OCI-LY1 (cell line): ENCODE data around the gene REXO2.

Source experiments
- H2AFZ ChIP-seq: fragments of 200-600 bp; sonication (generic), shearing (Covaris generic); 2 replicates; pipeline ENCODE4 v1.6.0; 2014; ENCODE audit warnings: antibody characterized with exemption, mild to moderate bottlenecking, low read length
- H3F3A ChIP-seq: fragments of 200-600 bp; sonication (generic), shearing (Covaris generic); 2 replicates; pipeline ENCODE4 v1.6.0; 2014; ENCODE audit warnings: mild to moderate bottlenecking, antibody characterized with exemption, low read length, moderate library complexity; ENCODE audit not compliant: insufficient read depth
- H3K27ac ChIP-seq: fragments of 200-600 bp; sonication (generic); 2 replicates; pipeline ENCODE4 v1.5.1; 2014; ENCODE audit warnings: low read length, mixed run types, mild to moderate bottlenecking, low read depth; ENCODE audit not compliant: poor library complexity, severe bottlenecking
- H3K27me3 ChIP-seq: fragments of 200-600 bp; sonication (generic); 2 replicates; pipeline ENCODE4 v1.6.0; 2014; ENCODE audit warnings: antibody characterized with exemption, mild to moderate bottlenecking, low read length, moderate library complexity; ENCODE audit not compliant: insufficient read depth
- H3K36me3 ChIP-seq: fragments of 200-600 bp; sonication (generic); 2 replicates; pipeline ENCODE4 v1.6.1; 2014; ENCODE audit warnings: mild to moderate bottlenecking, antibody characterized with exemption, low read length, moderate library complexity, mixed read lengths; ENCODE audit not compliant: insufficient read depth
- H3K4me1 ChIP-seq: fragments of 200-600 bp; sonication (generic); 2 replicates; pipeline ENCODE4 v1.5.1; 2014; ENCODE audit warnings: mild to moderate bottlenecking, low read length, moderate library complexity; ENCODE audit not compliant: insufficient read depth, severe bottlenecking
- H3K4me2 ChIP-seq: fragments of 200-600 bp; sonication (generic), shearing (Covaris generic); 2 replicates; pipeline ENCODE4 v1.6.1; 2014; ENCODE audit warnings: low read length
- H3K4me3 ChIP-seq: fragments of 200-600 bp; sonication (generic); 2 replicates; pipeline ENCODE4 v1.5.1; 2014; ENCODE audit warnings: low read length, low read depth, mild to moderate bottlenecking, mixed read lengths; ENCODE audit not compliant: poor library complexity, severe bottlenecking
- H3K79me2 ChIP-seq: fragments of 200-600 bp; shearing (Covaris generic); 2 replicates; pipeline ENCODE4 v1.6.1; 2016; ENCODE audit warnings: mixed run types, low read length, mixed read lengths; ENCODE audit not compliant: insufficient read depth
- H3K9ac ChIP-seq: fragments of 200-600 bp; sonication (generic), shearing (Covaris generic); 2 replicates; pipeline ENCODE4 v1.6.1; 2014; ENCODE audit warnings: mild to moderate bottlenecking, low read length, mixed read lengths
- H3K9me2 ChIP-seq: fragments of 200-600 bp; sonication (generic), shearing (Covaris generic); 2 replicates; pipeline ENCODE4 v1.6.1; 2014; ENCODE audit warnings: low read depth, mild to moderate bottlenecking, low read length, mixed read lengths
- H3K9me3 ChIP-seq: fragments of 200-600 bp; shearing (Covaris generic); 2 replicates; pipeline ENCODE4 v1.6.1; 2014; ENCODE audit warnings: low read length, mixed read lengths
- H4K20me1 ChIP-seq: fragments of 200-600 bp; sonication (generic), shearing (Covaris generic); 2 replicates; pipeline ENCODE4 v1.6.0; 2016; ENCODE audit warnings: mild to moderate bottlenecking, low read length; ENCODE audit not compliant: insufficient read depth
- EZH2 ChIP-seq: fragments of 200-600 bp; sonication (generic), shearing (Covaris generic); IDR thresholded peaks from 2 replicates; pipeline ENCODE4 v1.8.0; 2017; ENCODE audit warnings: borderline replicate concordance, mixed run types, mild to moderate bottlenecking, antibody characterized with exemption, low read length, moderate library complexity, mixed read lengths
- TF ChIP-seq, protein P1 (sequence below): fragments of 200-600 bp; sonication (generic), shearing (Covaris generic); IDR thresholded peaks from 2 replicates; pipeline ENCODE4 v1.5.1; 2017; ENCODE audit warnings: mild to moderate bottlenecking, antibody characterized with exemption, low read length, moderate library complexity, mixed read lengths

REXO2 gene

DNA sequence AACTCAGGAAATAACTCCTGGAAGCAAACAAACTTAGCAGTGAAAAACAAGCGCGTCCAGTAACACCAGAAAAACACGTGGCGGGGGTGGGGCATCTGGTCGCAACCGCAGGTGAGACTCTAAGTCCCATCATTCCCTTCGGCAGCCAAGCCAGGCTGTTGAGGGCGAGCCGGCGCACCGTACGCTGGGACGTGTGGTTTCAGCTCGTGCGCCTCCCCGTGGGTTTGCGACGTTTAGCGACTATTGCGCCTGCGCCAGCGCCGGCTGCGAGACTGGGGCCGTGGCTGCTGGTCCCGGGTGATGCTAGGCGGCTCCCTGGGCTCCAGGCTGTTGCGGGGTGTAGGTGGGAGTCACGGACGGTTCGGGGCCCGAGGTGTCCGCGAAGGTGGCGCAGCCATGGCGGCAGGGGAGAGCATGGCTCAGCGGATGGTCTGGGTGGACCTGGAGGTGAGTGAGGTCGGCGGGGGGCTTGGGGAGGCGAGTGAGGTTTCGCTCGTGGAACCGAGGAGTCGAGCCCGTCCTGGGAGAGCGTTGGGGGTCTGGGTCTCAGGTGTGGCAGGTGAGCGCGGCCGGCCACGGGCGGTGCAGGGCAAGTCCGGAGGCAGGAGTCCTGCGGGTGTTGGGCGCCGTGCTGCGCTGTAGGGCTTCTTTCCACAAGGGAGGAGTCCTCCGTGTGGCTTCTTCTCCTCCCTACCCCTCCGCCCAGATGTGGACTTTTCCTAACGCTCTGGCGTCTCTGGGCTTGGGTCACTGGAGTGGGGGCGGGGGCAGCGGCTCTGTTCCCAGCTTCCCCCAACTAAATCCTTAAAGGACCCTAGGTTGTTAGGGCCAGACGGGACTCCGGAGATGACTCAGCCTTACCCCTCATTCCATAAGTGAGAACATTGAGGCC lies at the start of gene REXO2:
REXO2 (plus strand) TSS at position 239 of the 892 bp plus-strand sequence; CDS start at position 301, 62 bp downstream.
- H3K27me3 ChIP-seq: no peaks in the 10 kb centered on the region
- H3K79me2 ChIP-seq: peaks cover 15% of the 10 kb centered on the region
- no peak for TF ChIP-seq EZH2
- TF ChIP-seq, protein P1, sequence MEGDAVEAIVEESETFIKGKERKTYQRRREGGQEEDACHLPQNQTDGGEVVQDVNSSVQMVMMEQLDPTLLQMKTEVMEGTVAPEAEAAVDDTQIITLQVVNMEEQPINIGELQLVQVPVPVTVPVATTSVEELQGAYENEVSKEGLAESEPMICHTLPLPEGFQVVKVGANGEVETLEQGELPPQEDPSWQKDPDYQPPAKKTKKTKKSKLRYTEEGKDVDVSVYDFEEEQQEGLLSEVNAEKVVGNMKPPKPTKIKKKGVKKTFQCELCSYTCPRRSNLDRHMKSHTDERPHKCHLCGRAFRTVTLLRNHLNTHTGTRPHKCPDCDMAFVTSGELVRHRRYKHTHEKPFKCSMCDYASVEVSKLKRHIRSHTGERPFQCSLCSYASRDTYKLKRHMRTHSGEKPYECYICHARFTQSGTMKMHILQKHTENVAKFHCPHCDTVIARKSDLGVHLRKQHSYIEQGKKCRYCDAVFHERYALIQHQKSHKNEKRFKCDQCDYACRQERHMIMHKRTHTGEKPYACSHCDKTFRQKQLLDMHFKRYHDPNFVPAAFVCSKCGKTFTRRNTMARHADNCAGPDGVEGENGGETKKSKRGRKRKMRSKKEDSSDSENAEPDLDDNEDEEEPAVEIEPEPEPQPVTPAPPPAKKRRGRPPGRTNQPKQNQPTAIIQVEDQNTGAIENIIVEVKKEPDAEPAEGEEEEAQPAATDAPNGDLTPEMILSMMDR: no peak
- H3K9ac ChIP-seq: peak within 1 kb of the TSS; percentile 78
- H3K36me3 ChIP-seq: peaks cover 5% of the 10 kb centered on the region
- H3K4me1 ChIP-seq: peaks cover 25% of the 10 kb centered on the region
- H3K9me2 ChIP-seq: no peaks in the 10 kb centered on the region
- no peaks in the 10 kb centered on the region for H3K9me3 ChIP-seq
- H3K4me2 ChIP-seq: peak within 1 kb of the TSS; percentile 91
- 0 out of 2 replicates have a peak within 1 kb of the TSS, but pooled peaks have one; percentile 6 for H2AFZ ChIP-seq
- H3K27ac ChIP-seq: no peak within 1 kb of the TSS
- H3K4me3 ChIP-seq: peak within 1 kb of the TSS; percentile 87
- no peaks in the 10 kb centered on the region for H4K20me1 ChIP-seq
- H3F3A ChIP-seq: no peaks in the 10 kb centered on the region

DNA sequence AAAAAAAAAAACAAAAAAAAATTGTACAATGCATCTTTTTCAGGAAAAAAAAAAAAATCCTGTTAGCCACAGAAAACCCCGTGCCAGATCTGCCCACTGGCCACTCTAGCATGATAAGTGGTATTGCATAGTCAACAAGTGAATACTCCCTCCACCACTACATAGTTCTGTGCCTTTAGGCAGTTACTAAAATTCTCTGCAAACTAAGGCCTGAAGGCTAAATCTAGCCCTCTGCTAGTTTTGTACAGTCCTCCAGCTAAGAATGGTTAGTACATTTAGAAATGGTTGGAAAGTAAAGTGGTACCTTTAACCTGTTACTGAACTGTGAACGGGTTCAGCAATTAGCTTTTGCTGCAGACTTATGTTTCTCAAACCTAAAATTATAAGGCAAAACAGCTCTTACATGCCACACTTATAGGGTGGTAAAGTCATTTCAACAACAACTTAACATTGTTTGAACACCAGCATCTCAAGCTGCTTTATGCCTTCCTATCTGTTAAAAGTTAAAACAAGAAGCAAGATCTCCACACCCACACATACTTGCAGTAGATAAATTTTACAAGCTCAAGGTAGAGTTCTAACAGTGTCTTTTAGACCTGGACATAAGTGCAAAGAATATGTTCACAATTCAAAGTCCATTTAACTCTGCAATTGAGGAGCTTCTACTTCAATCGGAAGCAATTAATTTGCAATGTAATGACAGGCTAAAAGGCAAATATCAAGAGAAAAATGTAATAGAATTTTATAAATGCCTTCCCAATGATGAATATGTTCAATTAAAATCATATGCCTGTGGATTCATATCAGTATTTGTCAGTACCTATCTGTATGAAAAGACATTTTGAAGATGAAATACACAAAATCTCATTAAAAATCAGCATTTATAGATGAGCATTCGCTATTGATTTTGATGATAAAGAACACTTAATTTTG lies 46.3 kb upstream of the REXO2 start:
- Histone ChIP-seq H3K79me2 (no peaks in the 10 kb centered on the region), H4K20me1 (no peaks in the 10 kb centered on the region), H3K4me1 (no peaks in the 10 kb centered on the region), H3K9me2 (no peaks in the 10 kb centered on the region), H3F3A (no peaks in the 10 kb centered on the region), H2AFZ (no peak overlapping the region), H3K9ac (no peak overlapping the region), H3K4me3 (no peak overlapping the region), H3K9me3 (no peaks in the 10 kb centered on the region), H3K4me2 (no peak overlapping the region), H3K36me3 (no peaks in the 10 kb centered on the region), H3K27me3 (no peaks in the 10 kb centered on the region), H3K27ac (no peak overlapping the region)
- TF ChIP-seq, protein P1: no peak
- TF ChIP-seq EZH2: no peak

DNA sequence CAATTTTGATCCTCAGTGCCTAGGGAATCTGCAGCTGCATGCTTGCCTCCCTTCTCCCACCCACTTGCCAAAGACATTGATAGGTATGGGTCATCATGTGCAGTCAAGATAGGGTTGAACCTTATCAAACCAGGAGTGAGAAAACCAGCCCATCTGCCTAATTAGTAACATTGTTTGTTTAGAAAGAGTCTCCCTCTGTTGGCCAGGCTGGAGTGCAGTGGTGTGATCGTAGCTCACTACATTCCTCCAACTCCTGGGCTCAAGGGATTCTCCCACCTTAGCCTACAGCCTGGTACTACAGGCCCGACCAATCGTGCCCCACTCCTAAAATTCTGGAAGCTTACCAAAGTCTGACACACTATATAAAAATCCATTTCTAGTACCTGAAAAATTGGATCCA lies 43.5 kb upstream of the REXO2 start:
- H3K4me1 ChIP-seq: peaks cover 10% of the 10 kb centered on the region
- no peaks in the 10 kb centered on the region; the same call in 1 of the 2 replicates for H3K36me3 ChIP-seq
- no peak overlapping the region for H3K4me3 ChIP-seq
- H4K20me1 ChIP-seq: no peaks in the 10 kb centered on the region
- no peak overlapping the region for H2AFZ ChIP-seq
- H3K27ac ChIP-seq: no peak overlapping the region
- H3F3A ChIP-seq: no peaks in the 10 kb centered on the region
- H3K27me3 ChIP-seq: no peaks in the 10 kb centered on the region
- H3K9ac ChIP-seq: no peak overlapping the region
- no peaks in the 10 kb centered on the region for H3K9me3 ChIP-seq
- H3K4me2 ChIP-seq: no peak overlapping the region
- H3K79me2 ChIP-seq: peaks cover 1% of the 10 kb centered on the region
- no peak for TF ChIP-seq EZH2
- TF ChIP-seq, protein P1: peak; percentile 35; the same call in 1 of the 2 replicates
- no peaks in the 10 kb centered on the region for H3K9me2 ChIP-seq
